COLO829 (cell line): ENCODE results near the gene ERICH6B.

Experiments used
- DNase-seq: peaks from one replicate; pipeline ENCODE4 v3.0.0; 2012; ENCODE audit warnings: low spot score

ERICH6B gene

DNA sequence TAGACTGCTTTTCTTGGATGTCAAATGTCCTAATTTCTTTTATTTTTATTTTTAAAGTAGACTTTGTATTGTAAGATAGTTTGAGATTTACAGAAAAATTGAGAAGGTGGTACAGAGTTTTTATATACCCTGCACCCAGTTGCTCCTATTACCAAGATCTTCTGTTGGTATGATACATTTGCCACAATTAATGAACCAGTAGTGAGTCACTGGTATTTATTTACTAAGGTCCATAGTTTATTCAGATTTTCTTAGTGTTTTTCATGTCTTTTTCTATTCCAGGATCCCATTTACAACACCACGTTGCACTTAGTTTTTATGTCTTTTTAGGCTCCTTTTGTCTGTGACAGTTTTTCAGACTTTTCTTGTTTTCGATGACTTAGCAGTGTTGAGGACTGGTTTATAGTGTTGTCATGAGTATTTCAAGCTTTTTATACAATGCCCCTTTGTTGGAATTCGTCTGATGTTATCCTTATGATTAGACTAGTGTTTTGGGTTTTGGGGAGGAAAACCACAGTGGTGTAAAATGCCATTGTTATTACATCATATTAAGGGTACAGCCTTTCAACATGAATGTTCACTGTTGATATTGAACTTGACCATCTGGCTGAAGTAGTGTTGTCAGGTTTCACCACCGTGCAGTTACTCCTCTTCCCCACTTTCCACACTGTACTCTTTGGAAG is 114.9 kb downstream of the ERICH6B start:
- peak; percentile 77 for DNase-seq

DNA sequence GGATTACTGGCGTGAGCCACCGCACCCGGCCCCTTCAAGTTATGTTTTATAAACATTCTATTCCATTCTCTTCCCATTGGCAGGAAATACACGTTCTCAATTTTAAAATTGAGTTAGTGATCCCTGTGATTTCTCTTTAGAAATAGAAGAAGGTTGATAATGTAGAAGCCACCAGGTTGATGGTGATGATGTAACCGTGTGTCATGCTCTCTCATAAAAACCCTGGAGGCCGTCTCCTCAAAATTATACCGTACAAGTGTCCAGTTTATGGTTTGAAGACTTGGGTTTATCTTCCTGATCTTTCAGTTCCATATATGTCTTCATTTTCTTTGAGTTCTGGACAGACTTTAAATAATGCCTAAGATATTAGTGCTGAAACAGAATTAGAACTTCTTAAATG is 118.6 kb downstream of the ERICH6B start:
- DNase-seq: no peak

DNA sequence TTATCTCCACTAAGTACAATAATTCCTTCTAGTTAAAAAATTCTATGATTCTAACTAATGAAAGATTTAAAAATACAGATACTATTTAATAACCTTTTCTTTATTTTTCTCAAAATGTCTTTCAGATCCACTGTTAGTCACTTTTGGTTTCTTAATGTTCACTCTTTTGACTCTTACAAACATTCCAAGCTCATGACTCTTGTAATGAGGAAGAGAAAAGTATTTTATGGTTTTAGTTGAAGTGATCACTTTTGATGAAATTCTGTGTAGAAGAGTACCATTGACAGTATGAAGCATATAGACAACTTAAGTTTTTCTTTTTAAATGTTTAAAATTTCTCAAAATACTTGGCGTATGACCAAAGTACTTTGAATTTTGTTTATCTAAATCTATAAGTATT is 123.0 kb downstream of the ERICH6B start:
- no peak for DNase-seq
